Ovary (tissue), 3 donors: ENCODE measurements around the gene MAPKAP1.

Source experiments
- CTCF ChIP-seq, 3 donors: fragments of 450-650 bp in 2 of 3; fragments of 200-600 bp in 1 of 3; IDR thresholded peaks; one replicate each; pipeline versions ENCODE4 v1.5.1 to v1.8.0; 2016 to 2022; ENCODE audit warnings: antibody characterized with exemption in 3 of 3, mild to moderate bottlenecking in 1 of 3
- EP300 ChIP-seq: sonication (generic); formaldehyde crosslinking; IDR thresholded peaks from one replicate; pipeline ENCODE4 v1.6.1; 2017; ENCODE audit warnings: antibody characterized with exemption
- POLR2A ChIP-seq: fragments of 450-650 bp; IDR thresholded peaks from one replicate; pipeline ENCODE4 v1.6.1; 2017; ENCODE audit warnings: antibody characterized with exemption, mild to moderate bottlenecking, moderate library complexity
- donor health status: DM: no; HTN: no; CAD: no.

DNA sequence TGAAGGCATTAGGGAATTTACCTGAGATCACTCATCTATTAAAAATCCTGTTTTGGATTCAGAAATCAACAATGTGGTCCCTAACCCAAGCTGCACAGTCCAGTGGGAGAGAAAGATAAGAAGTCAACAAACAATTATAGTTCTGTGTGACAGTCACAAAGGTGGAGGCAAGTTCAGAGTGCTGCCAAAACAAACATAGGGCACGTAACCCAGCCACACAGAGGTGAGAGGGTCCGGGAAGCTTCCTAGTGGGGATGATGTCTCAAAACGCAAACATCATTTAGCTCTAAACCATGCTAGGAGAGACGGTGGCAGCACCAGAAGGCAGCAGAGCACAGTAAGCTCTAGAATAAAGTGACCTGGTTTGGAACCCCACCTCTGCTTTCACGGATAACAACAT, 158.9 kb downstream of the MAPKAP1 start:
- TF ChIP-seq CTCF (IDR thresholded peaks at IDR 0.05) (no peak), EP300 (no peak), POLR2A (no peak)
